WTC11 (cell line): ENCODE results near the gene RIC3. TPM values are rescaled to one million over a fixed set of nuclear protein-coding genes. Genes with fewer than 3 reads are reported as not detected.

Source experiments
- ATAC-seq: fragments of 200-7000 bp; cut with Tn5 transposase; 2 replicates; pipeline ENCODE4 v1.10.0; 2021; ENCODE audit warnings: mild to moderate bottlenecking, moderate library complexity
- Bru-seq: library from RNA; stranded (reverse); fragments of 400-500 nt; gene quantifications from one replicate; lab custom pipeline; 2021; lab: Mats Ljungman, UMichigan
- CTCF ChIA-PET: fragments of 300-600 bp; sonication (Branson Sonifier 250); formaldehyde crosslinking; loops from one replicate; lab custom pipeline; 2021; ENCODE audit warnings: antibody characterized with exemption; lab: Charles Lee
- POLR2A ChIA-PET: fragments of 350-600 bp; sonication (Branson Sonifier 250); formaldehyde crosslinking; loops from one replicate; lab custom pipeline; 2021; ENCODE audit warnings: antibody characterized with exemption; lab: Charles Lee
- DNase-seq: peaks from one replicate; pipeline ENCODE4 v3.0.0; 2021; ENCODE audit warnings: low spot score
- H3K27ac Mint-ChIP-seq: 2 replicates; pipeline ENCODE4 v1.8.0; 2021; ENCODE audit warnings: mixed read lengths
- H3K27me3 Mint-ChIP-seq: 2 replicates; pipeline ENCODE4 v1.8.0; 2021; ENCODE audit warnings: low read depth, mild to moderate bottlenecking, moderate library complexity, mixed read lengths
- H3K36me3 Mint-ChIP-seq: 2 replicates; pipeline ENCODE4 v1.8.0; 2021; ENCODE audit warnings: mixed read lengths
- H3K4me1 Mint-ChIP-seq: 2 replicates; pipeline ENCODE4 v1.8.0; 2022; ENCODE audit warnings: mixed read lengths
- H3K4me3 Mint-ChIP-seq: 2 replicates; pipeline ENCODE4 v1.8.0; 2021; ENCODE audit warnings: mild to moderate bottlenecking, moderate library complexity, mixed read lengths
- H3K9me3 Mint-ChIP-seq: 2 replicates; pipeline ENCODE4 v1.8.0; 2021; ENCODE audit warnings: mixed read lengths
- ARID4B ChIP-seq: sonication (generic); formaldehyde crosslinking; IDR thresholded peaks from 2 replicates; pipeline ENCODE4 v1.8.0; 2023; ENCODE audit warnings: missing genetic modification reagents, mild to moderate bottlenecking, borderline replicate concordance
- E2F4 ChIP-seq: sonication (generic); formaldehyde crosslinking; IDR thresholded peaks from 2 replicates; pipeline ENCODE4 v1.8.1; 2022; ENCODE audit warnings: low read depth, mild to moderate bottlenecking, moderate library complexity, missing genetic modification reagents, borderline replicate concordance
- E2F5 ChIP-seq: sonication (generic); formaldehyde crosslinking; IDR thresholded peaks from 2 replicates; pipeline ENCODE4 v1.8.1; 2022; ENCODE audit warnings: mild to moderate bottlenecking, moderate library complexity, missing genetic modification reagents
- FOXP1 ChIP-seq: sonication (generic); formaldehyde crosslinking; IDR thresholded peaks from 2 replicates; pipeline ENCODE4 v1.8.0; 2022; ENCODE audit warnings: missing genetic modification reagents, mild to moderate bottlenecking, moderate library complexity, borderline replicate concordance
- IRF2 ChIP-seq: sonication (generic); formaldehyde crosslinking; IDR thresholded peaks from 2 replicates; pipeline ENCODE4 v1.8.0; 2022; ENCODE audit warnings: low read depth, missing genetic modification reagents, borderline replicate concordance
- KAT7 ChIP-seq: sonication (generic); formaldehyde crosslinking; IDR thresholded peaks from 2 replicates; pipeline ENCODE4 v1.8.1; 2023; ENCODE audit warnings: missing genetic modification reagents, mild to moderate bottlenecking, borderline replicate concordance
- NFE2L1 ChIP-seq: sonication (generic); formaldehyde crosslinking; IDR thresholded peaks from 2 replicates; pipeline ENCODE4 v1.8.1; 2023; ENCODE audit warnings: missing genetic modification reagents
- NR3C1 ChIP-seq: sonication (generic); formaldehyde crosslinking; conservative IDR thresholded peaks from 2 replicates; pipeline ENCODE4 v1.8.1; 2023; ENCODE audit warnings: low read depth, mild to moderate bottlenecking, missing genetic modification reagents
- USF1 ChIP-seq: sonication (generic); formaldehyde crosslinking; IDR thresholded peaks from 2 replicates; pipeline ENCODE4 v1.8.0; 2022; ENCODE audit warnings: mild to moderate bottlenecking, missing genetic modification reagents
- ZNF219 ChIP-seq: sonication (generic); formaldehyde crosslinking; IDR thresholded peaks from 2 replicates; pipeline ENCODE4 v1.8.0; 2023; ENCODE audit warnings: missing genetic modification reagents, mild to moderate bottlenecking, borderline replicate concordance
- ZNF263 ChIP-seq: sonication (generic); formaldehyde crosslinking; IDR thresholded peaks from 2 replicates; pipeline ENCODE4 v1.8.1; 2022; ENCODE audit warnings: low read depth, mild to moderate bottlenecking, moderate library complexity, missing genetic modification reagents
- ZNF416 ChIP-seq: fragments of 250-450 bp; sonication (Bioruptor Pico); IDR thresholded peaks from 2 replicates; pipeline ENCODE4 v1.9.0; 2021; ENCODE audit warnings: mild to moderate bottlenecking, inconsistent platforms
- long read RNA-seq, 3 experiments: library from RNA in 1 of 3; library from capped mRNA in 1 of 3; library from polyadenylated mRNA in 1 of 3; unstranded in 2 of 3; stranded (forward) in 1 of 3; transcript quantifications; one replicate each; pipeline ENCODE4 v2.0.0, GENCODE V29; 2021
- total RNA-seq: library from RNA; stranded (reverse); gene quantifications from 3 replicates; pipeline ENCODE4 v1.2.3, GENCODE V29; 2021
- TF ChIP-seq, protein P1 (sequence below): sonication (generic); formaldehyde crosslinking; IDR thresholded peaks from 2 replicates; pipeline ENCODE4 v1.8.1; 2023; ENCODE audit warnings: mild to moderate bottlenecking, missing genetic modification reagents
- TF ChIP-seq, protein P2 (sequence below): sonication (generic); formaldehyde crosslinking; IDR thresholded peaks from 2 replicates; pipeline ENCODE4 v1.8.1; 2023; ENCODE audit warnings: mild to moderate bottlenecking, moderate library complexity, missing genetic modification reagents
- TF ChIP-seq, protein P3 (sequence below): sonication (generic); formaldehyde crosslinking; IDR thresholded peaks from 2 replicates; pipeline ENCODE4 v1.8.1; 2023; ENCODE audit warnings: mild to moderate bottlenecking, missing genetic modification reagents, borderline replicate concordance
- TF ChIP-seq, protein P4 (sequence below): sonication (generic); formaldehyde crosslinking; IDR thresholded peaks from 2 replicates; pipeline ENCODE4 v1.8.1; 2023; ENCODE audit warnings: mild to moderate bottlenecking, missing genetic modification reagents

The RIC3 gene
- total RNA-seq: 15.0 to 17.6 TPM (median 15.7 TPM) in 3 replicates
- Bru-seq, nascent RNA: percentile 72 among the genes with signal in this experiment
- long read RNA-seq, experiment 1, full-length matches to known transcripts: 12 of 43 reads
- long read RNA-seq, experiment 1, partial matches to known transcripts: 7 of 43 reads
- long read RNA-seq, experiment 1, other reads (novel, unspliced or antisense): 24 of 43 reads
- long read RNA-seq, experiment 2, partial matches to known transcripts: 4 of 11 reads
- long read RNA-seq, experiment 2, other reads (novel, unspliced or antisense): 7 of 11 reads
- long read RNA-seq, experiment 3, transcript RIC3-204 (2 exons, 1,300 nt): major isoform, 19 of 36 reads
- long read RNA-seq, experiment 3, partial matches to known transcripts: 14 of 36 reads
- long read RNA-seq, experiment 3, other reads (novel, unspliced or antisense): 2 of 36 reads

DNA sequence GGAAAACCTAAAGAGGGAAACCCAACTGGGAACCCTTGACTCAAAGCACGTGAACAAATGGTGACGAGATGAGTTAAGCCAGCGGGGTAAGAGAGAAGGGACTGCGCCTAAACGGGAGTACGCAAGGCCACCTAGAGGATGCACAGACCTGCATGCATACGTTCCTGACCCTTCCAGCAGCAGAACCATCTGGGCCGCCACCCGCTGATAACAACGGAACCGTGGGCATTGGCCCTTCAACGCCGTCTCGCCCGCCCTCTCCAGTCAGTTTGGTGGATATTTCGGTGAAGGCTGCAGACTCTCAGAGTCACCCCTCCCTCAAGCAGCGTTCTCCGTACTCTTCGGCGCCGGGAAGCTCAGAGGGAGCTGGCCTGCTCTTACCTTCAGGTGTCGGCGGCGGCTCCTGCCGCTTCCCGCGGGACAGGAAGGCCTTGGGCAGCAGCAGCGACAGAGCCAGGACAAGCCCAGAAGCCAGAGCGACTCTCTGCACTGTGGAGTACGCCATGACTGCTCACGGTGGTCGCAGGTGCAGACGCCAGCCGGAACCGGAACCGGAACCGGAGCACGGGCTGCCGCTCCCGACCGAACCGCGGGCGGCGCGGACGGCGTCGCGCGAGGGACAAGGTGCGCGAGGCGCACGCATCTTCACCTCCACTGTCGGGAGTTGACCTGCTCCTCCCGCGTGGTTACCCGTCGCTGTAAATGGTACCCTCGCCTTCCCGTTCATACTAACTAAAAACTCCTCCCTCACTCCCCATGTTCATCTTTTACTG is at the start of gene RIC3:
RIC3 (minus strand) TSS at position 541 of the 773 bp plus-strand sequence; CDS start at position 505, 36 bp downstream.
- Mint-ChIP-seq H3K27me3 (peaks cover 37% of the 10 kb centered on the region), H3K27ac (peak within 1 kb of the TSS; percentile 53), H3K4me1 (peaks cover 22% of the 10 kb centered on the region; the same call in 1 of the 2 replicates), H3K4me3 (peak within 1 kb of the TSS; percentile 78), H3K36me3 (no peaks in the 10 kb centered on the region), H3K9me3 (peaks cover 4% of the 10 kb centered on the region)
- POLR2A ChIA-PET: no interaction called here
- peak; percentile 61 for DNase-seq
- CTCF ChIA-PET: interaction anchor here (1.0 to 1.5 kb wide), 6 partner anchors 24 to 150 kb away, joined by 3 to 8 read pairs (median 6); no protein-coding TSS in a partner anchor
- peak; percentile 82 for ATAC-seq
- TF ChIP-seq E2F4 (CRISPR knock-in tag) (0 out of 2 replicates have a peak, but pooled peaks have one; percentile 28), IRF2 (CRISPR knock-in tag) (no peak), ZNF416 (CRISPR knock-in tag) (no peak), FOXP1 (CRISPR knock-in tag) (peak; percentile 97), ZNF263 (CRISPR knock-in tag) (no peak), E2F5 (CRISPR knock-in tag) (0 out of 2 replicates have a peak, but pooled peaks have one; percentile 61), USF1 (CRISPR knock-in tag) (peak; percentile 50; the same call in 1 of the 2 replicates), NFE2L1 (CRISPR knock-in tag) (no peak; the same call in 1 of the 2 replicates), ZNF219 (CRISPR knock-in tag) (no peak), KAT7 (CRISPR knock-in tag) (0 out of 2 replicates have a peak, but pooled peaks have one; percentile 86), ARID4B (CRISPR knock-in tag) (no peak; the same call in 1 of the 2 replicates), NR3C1 (CRISPR knock-in tag) (peak; percentile 65; the same call in 1 of the 2 replicates)
- TF ChIP-seq, protein P1, sequence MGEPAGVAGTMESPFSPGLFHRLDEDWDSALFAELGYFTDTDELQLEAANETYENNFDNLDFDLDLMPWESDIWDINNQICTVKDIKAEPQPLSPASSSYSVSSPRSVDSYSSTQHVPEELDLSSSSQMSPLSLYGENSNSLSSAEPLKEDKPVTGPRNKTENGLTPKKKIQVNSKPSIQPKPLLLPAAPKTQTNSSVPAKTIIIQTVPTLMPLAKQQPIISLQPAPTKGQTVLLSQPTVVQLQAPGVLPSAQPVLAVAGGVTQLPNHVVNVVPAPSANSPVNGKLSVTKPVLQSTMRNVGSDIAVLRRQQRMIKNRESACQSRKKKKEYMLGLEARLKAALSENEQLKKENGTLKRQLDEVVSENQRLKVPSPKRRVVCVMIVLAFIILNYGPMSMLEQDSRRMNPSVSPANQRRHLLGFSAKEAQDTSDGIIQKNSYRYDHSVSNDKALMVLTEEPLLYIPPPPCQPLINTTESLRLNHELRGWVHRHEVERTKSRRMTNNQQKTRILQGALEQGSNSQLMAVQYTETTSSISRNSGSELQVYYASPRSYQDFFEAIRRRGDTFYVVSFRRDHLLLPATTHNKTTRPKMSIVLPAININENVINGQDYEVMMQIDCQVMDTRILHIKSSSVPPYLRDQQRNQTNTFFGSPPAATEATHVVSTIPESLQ: no peak
- TF ChIP-seq, protein P2, sequence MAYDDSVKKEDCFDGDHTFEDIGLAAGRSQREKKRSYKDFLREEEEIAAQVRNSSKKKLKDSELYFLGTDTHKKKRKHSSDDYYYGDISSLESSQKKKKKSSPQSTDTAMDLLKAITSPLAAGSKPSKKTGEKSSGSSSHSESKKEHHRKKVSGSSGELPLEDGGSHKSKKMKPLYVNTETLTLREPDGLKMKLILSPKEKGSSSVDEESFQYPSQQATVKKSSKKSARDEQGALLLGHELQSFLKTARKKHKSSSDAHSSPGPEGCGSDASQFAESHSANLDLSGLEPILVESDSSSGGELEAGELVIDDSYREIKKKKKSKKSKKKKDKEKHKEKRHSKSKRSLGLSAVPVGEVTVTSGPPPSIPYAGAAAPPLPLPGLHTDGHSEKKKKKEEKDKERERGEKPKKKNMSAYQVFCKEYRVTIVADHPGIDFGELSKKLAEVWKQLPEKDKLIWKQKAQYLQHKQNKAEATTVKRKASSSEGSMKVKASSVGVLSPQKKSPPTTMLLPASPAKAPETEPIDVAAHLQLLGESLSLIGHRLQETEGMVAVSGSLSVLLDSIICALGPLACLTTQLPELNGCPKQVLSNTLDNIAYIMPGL (CRISPR knock-in tag): peak; percentile 58; the same call in 1 of the 2 replicates
- TF ChIP-seq, protein P3, sequence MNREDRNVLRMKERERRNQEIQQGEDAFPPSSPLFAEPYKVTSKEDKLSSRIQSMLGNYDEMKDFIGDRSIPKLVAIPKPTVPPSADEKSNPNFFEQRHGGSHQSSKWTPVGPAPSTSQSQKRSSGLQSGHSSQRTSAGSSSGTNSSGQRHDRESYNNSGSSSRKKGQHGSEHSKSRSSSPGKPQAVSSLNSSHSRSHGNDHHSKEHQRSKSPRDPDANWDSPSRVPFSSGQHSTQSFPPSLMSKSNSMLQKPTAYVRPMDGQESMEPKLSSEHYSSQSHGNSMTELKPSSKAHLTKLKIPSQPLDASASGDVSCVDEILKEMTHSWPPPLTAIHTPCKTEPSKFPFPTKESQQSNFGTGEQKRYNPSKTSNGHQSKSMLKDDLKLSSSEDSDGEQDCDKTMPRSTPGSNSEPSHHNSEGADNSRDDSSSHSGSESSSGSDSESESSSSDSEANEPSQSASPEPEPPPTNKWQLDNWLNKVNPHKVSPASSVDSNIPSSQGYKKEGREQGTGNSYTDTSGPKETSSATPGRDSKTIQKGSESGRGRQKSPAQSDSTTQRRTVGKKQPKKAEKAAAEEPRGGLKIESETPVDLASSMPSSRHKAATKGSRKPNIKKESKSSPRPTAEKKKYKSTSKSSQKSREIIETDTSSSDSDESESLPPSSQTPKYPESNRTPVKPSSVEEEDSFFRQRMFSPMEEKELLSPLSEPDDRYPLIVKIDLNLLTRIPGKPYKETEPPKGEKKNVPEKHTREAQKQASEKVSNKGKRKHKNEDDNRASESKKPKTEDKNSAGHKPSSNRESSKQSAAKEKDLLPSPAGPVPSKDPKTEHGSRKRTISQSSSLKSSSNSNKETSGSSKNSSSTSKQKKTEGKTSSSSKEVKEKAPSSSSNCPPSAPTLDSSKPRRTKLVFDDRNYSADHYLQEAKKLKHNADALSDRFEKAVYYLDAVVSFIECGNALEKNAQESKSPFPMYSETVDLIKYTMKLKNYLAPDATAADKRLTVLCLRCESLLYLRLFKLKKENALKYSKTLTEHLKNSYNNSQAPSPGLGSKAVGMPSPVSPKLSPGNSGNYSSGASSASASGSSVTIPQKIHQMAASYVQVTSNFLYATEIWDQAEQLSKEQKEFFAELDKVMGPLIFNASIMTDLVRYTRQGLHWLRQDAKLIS (CRISPR knock-in tag): 0 out of 2 replicates have a peak, but pooled peaks have one; percentile 83
- TF ChIP-seq, protein P4, sequence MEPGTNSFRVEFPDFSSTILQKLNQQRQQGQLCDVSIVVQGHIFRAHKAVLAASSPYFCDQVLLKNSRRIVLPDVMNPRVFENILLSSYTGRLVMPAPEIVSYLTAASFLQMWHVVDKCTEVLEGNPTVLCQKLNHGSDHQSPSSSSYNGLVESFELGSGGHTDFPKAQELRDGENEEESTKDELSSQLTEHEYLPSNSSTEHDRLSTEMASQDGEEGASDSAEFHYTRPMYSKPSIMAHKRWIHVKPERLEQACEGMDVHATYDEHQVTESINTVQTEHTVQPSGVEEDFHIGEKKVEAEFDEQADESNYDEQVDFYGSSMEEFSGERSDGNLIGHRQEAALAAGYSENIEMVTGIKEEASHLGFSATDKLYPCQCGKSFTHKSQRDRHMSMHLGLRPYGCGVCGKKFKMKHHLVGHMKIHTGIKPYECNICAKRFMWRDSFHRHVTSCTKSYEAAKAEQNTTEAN (CRISPR knock-in tag): peak; percentile 70; the same call in 1 of the 2 replicates
